ENCODE measurements around the gene FSTL4. TPM values are rescaled to one million over a fixed set of nuclear protein-coding genes. Genes with fewer than 3 reads are reported as not detected.

The FSTL4 gene
- total and polyA plus RNA-seq, 2 of the 13 experiments (the other 11 are each of a cell fraction or from before 2014, with no cell fraction given): 2.1 to 3.0 TPM

DNA sequence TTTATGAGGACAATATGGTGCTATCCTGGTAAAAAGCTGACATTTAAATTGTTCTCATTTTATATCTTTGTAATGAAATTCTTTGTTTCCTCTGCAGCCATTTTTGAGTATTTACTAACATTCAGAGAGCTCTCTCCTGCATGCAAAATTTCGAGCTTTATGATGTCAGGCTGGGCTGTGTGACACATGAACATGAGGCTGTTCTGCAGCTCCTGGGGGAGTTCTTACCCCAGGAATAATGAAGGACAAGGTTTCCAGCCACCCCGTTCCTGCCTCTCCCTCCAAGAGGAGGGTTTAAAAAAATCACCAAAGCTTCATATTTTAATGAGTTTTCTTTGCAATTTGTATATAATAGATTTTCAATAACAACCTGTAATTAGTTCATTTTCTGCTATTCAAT lies 308.2 kb downstream of the FSTL4 start (continued):
- TF ChIP-seq KDM6A (CRISPR knock-in tag; IDR thresholded peaks at IDR 0.05; ENCODE audit: low read depth) (no peak), NFE2L2 (IDR thresholded peaks at IDR 0.05; ENCODE audit: low read length) (no peak), PRDM4 (CRISPR knock-in tag; IDR thresholded peaks at IDR 0.05; ENCODE audit: borderline replicate concordance) (no peak), CBX2 (IDR thresholded peaks at IDR 0.05; ENCODE audit: low read depth, low read length) (no peak), CBX2 (CRISPR knock-in tag; IDR thresholded peaks at IDR 0.05; ENCODE audit: low read depth) (no peak), RBAK (CRISPR knock-in tag; IDR thresholded peaks at IDR 0.05) (no peak)
- TF ChIP-seq, protein P1, sequence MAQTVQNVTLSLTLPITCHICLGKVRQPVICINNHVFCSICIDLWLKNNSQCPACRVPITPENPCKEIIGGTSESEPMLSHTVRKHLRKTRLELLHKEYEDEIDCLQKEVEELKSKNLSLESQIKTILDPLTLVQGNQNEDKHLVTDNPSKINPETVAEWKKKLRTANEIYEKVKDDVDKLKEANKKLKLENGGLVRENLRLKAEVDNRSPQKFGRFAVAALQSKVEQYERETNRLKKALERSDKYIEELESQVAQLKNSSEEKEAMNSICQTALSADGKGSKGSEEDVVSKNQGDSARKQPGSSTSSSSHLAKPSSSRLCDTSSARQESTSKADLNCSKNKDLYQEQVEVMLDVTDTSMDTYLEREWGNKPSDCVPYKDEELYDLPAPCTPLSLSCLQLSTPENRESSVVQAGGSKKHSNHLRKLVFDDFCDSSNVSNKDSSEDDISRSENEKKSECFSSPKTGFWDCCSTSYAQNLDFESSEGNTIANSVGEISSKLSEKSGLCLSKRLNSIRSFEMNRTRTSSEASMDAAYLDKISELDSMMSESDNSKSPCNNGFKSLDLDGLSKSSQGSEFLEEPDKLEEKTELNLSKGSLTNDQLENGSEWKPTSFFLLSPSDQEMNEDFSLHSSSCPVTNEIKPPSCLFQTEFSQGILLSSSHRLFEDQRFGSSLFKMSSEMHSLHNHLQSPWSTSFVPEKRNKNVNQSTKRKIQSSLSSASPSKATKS (CRISPR knock-in tag; IDR thresholded peaks at IDR 0.05): no peak
- TF ChIP-seq, protein P2, sequence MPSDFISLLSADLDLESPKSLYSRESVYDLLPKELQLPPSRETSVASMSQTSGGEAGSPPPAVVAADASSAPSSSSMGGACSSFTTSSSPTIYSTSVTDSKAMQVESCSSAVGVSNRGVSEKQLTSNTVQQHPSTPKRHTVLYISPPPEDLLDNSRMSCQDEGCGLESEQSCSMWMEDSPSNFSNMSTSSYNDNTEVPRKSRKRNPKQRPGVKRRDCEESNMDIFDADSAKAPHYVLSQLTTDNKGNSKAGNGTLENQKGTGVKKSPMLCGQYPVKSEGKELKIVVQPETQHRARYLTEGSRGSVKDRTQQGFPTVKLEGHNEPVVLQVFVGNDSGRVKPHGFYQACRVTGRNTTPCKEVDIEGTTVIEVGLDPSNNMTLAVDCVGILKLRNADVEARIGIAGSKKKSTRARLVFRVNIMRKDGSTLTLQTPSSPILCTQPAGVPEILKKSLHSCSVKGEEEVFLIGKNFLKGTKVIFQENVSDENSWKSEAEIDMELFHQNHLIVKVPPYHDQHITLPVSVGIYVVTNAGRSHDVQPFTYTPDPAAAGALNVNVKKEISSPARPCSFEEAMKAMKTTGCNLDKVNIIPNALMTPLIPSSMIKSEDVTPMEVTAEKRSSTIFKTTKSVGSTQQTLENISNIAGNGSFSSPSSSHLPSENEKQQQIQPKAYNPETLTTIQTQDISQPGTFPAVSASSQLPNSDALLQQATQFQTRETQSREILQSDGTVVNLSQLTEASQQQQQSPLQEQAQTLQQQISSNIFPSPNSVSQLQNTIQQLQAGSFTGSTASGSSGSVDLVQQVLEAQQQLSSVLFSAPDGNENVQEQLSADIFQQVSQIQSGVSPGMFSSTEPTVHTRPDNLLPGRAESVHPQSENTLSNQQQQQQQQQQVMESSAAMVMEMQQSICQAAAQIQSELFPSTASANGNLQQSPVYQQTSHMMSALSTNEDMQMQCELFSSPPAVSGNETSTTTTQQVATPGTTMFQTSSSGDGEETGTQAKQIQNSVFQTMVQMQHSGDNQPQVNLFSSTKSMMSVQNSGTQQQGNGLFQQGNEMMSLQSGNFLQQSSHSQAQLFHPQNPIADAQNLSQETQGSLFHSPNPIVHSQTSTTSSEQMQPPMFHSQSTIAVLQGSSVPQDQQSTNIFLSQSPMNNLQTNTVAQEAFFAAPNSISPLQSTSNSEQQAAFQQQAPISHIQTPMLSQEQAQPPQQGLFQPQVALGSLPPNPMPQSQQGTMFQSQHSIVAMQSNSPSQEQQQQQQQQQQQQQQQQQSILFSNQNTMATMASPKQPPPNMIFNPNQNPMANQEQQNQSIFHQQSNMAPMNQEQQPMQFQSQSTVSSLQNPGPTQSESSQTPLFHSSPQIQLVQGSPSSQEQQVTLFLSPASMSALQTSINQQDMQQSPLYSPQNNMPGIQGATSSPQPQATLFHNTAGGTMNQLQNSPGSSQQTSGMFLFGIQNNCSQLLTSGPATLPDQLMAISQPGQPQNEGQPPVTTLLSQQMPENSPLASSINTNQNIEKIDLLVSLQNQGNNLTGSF (CRISPR knock-in tag; IDR thresholded peaks at IDR 0.05): no peak

Data from HepG2 (cell line).